Dedifferentiated amniotic fluid mesenchymal stem cell (primary cell): Measurements from ENCODE around the gene PHF19.
A peak's percentile ranks its signal among the peaks of the same experiment; 100 is the strongest.

Experiments used
- DNase-seq: peaks from one replicate; pipeline ENCODE4 v3.0.0-alpha.2; 2016; ENCODE audit errors: extremely low spot score

Gene PHF19

DNA sequence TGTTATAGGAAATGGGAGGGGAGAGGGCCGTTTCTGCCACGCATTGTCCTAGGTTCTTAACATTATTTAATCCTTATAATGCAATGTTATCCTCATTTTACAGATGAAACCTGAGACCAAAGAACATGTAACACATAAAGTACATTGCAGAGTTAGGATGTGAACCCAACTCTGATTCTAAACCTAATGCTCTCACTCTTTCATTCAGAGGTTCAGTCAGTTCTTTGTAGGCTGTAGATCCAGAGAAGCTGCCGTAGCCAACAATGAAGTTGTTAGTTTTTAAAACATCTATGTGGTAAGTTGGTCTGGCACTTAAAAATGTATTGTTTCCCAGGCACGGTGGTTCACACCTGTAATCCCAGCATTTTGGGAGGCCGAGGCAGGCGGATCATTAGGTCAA lies 23.8 kb downstream of the PHF19 start:
- DNase-seq: no peak

DNA sequence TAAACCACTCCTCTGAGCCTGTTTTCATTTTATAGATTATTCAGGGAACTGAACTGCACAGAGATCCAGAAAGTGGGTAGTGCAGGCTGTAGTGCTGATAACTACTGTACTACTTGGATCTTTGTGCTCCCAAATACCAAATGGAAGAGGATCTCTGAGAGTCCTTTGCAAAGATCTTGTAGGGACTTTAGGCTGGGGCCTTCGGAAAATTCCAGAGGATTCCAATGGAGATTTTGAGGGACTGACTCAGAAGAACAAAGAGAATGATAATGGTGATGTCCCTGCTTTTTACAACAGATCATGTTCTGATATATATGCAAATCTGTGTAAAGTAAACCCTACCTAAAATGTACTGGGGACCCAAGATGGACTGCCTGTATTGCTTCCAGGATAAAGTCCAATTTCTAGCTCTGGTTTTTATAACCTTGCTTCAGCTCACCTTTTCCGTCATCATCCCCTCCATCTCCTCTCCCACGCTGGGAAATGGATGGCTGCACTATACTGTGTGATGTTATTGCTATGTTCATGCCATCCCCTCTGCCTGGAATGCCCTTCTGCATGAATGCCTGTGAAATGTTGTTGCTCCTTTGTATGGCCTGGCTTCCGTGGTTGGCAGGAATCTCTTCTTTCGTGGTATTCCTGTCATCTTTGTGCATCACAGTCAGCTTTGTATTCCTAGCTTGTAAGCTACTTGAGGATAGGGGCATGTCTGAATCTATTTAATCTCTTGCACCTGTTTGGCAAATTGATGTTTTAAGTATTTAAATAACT lies 24.6 kb downstream of the PHF19 start:
- DNase-seq: no peak

DNA sequence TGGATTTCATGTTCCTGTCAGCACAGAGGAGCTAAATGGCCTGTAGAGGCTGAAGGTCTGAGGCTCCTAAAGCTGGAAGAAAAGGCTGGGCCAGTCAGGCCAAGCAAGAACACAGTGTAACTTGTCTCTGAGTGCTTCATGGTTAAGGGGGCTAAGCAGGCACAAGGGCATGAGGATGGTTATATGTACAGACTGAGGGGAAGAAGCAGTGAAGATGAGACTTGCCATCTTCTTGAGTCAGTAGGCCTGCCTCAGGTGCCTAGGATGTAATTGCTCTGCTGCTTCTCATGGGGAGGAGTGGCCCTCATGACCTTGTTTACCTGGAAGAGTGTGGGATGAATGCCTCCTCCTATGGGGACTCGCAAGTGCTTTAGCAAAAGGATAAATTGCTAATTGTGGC lies 25.5 kb downstream of the PHF19 start:
- no peak for DNase-seq

DNA sequence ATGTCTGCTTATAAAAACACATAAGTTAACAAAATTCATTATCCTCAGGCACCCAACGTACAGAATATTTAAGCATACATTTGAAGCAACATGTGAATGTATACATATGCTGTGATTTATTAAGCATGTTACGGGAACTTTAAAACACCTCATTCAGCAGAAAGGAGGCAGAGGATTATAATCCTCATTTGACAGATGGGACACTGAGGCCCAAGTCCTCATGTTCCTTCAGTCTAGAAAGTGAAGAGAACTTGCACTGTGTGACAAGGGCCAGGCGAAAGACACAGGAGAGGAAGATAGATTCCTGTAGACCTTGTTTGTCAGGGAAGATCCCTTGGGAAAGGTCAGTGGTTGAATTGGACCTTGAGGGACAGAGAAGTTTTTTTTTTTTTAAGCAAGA lies 26.7 kb downstream of the PHF19 start:
- DNase-seq: no peak

DNA sequence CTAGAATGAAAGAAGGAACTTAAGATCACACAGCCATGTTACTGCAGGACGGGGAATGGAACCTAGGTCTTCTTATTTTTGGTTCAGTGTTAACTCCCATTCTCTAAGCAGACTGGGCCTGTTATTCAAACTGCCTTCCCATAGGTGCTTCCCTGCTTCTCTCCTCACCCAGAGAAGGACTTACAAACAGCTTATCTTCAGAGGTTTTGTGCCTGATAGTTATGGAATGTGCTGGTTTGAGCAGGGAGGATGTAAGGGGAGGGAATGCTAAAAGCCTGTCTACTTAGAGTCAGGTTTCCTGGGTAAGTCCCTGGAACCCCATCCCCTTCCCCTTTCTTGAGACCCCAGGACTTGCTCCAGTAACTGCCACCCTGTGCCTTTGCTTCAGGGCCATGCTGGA lies 30.1 kb downstream of the PHF19 start:
- DNase-seq: no peak

DNA sequence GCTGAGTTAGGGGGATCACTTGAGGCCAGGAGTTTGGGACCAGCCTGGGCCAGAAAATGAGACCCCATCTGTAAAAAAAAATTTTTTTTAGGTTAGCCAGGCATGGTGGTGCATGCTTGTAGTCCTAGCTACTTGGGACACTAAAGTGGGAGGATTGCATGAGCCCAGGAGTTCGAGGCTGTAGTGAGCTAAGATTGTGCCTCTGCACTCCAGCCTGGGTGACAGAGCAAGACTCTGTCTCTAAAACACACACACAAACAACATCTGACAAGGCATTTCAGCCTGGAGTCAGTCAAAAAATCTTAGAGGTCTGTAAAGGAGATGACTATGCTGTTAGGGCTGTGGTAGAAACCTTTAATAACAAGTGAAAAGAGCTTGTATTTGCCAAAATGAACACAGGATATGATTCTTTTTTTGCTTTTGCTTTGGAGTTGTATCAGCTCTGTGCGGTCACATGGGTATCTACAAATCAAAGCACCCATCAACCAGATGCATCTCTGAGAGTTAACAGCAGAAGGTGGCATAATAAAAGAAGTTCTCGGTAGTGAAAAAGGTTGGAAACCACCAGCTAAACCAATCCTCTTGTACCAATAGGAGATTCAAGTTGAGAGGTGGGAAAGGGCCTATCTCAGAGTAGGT lies 30.6 kb downstream of the PHF19 start:
- no peak for DNase-seq

DNA sequence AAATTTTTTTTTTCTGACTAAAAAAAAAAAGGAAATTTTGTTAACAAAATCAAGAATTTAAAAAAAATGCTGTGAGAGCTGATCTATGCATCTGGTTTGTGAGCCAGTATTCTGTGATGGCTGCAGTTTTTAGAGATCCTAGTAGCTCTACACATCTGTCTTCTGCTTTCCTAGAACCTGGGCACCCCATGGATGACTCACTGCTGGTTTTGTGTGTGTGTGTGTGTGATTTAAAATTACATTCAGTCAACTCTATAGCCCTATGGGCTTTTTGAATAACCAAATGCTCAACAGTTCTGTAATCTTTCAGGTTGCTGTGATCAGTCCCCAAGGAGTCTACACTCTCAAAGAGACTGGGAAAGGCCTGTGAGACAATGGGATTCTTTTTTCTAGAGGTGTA lies 31.7 kb downstream of the PHF19 start:
- no peak for DNase-seq

DNA sequence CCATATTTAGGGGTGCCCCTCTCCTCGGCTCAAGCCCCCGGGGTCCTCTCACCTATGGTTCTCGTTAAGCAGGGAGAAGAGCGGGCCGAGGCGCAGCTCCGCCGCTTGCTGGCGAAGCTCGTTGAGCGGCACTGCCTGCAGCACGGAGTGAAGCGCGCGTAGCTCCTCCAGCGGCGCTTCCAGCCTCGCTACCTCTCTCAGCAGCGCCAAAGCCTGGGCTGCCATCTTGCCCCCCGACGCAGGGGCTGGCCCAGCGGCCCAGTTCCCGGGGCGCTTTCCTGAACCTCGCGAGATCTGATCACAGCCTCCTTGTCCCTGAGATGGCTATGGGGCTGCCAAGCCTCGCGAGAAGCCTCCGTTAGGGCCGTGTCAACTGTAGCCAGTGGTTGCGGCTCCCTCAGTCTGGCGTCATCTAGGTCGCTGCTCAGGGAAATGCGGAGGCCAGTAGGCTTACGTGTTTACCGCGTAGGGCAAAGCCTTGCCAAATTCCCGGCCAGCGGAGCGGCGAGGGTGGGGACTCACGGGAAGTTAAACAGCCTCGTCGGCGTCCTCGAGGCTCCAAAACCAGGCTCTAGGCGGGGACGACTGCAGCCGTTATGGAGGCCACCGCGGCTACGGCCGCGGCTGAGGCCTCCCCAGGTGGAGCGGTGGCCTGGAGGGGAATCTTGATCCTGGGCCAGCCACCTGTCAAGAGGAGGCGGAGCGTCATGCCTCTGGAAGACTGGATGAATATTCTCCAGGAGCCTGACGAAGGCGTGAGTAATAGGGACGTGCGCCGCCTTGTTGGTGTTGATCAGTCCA lies 34.1 kb downstream of the PHF19 start, which contains the start of gene PSMD5:
PSMD5 (minus strand) TSS at position 238 of the 801 bp plus-strand sequence; CDS start at position 225, 13 bp downstream.
- peak; percentile 99 for DNase-seq

DNA sequence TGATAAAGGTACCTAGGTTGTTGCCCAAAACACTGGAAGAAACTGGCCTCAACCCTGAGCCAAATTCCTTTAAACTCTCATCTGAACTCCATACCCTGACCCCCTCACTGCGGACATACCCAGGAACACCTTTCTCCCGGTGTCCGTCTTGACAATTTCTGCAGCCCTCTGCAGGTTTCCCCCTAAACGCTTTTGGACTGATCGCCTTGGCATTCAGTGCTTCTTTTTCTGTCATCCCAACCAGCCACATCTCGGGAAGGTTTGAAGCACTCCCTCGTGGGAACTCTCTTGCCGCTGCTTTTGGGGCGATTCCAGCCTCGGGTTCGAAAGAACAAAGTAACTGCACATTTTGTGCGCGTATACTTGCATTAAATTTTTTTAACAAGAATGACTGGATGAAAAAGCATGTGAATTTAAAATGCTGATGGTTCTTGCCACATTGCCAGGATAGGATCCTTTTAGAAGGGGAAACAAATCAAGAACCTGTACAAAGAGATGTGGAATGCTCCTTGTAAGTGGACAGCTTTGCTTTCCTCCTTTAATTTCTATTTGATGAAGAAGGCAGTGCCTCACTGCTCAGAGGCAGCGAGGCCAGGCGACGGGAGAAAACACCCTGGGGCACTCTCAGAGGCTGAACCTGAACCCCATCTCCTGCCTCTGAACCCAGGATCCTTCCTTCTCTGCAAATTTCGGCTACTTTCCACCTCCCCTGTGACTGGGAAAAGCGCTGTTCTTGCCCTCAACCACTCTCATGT lies 34.9 kb downstream of the PHF19 start:
- DNase-seq: no peak

DNA sequence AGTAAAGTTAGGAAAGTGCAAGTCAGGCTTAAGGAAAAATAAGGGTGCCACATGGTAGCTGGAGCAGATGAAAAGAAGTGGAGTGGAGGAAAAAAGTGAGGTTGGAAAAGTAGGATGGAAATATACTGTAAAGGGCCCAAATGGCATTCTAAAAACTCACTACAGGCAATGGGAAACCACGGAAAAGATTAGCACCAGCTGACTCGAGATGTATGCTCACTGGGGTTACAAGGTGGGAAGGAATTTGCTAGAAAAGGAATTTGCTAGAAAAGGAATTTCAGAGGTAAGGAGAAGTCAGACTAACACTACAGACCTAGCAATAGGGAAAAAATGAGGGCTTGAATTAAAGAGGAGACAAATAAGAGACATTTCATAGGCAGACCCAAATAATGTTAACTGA lies 37.8 kb downstream of the PHF19 start:
- DNase-seq: no peak

DNA sequence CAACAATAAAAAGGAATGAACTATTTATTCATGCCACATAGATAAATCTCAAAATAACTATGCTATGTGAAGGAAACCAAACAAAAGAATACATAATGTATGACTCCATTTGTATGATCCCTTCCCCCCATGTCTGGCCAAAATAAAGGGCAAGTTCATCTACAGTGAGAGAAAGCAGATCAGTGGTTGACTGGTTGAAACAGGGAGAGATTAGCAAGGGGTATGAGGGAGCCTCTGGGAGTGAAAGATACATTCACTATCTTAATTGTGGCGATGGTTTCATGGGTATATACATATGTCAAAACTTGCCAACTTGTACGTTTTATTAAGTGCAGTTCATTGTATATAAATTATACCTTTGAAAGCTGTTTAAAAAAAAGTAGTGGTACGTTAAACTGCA lies 39.1 kb downstream of the PHF19 start:
- no peak for DNase-seq

DNA sequence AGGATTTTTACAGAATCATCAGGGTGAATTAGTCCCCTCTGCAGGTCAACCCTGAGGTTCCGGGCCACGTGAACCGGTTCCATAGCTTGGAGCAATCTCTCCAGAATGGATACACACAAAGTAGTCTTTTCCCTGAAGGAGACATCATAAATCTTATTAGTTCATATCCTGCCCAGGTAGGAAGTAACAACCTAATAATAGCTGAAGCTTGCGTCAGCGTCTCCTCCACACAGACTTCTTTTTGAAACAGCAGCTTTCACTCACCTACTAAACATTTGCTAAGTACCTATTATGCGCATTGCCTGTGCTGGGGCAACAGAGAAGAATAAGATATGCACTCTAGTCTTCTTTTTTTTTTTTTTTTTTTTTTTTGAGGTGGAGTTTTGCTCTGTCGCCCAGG lies 43.7 kb downstream of the PHF19 start:
- DNase-seq: no peak

DNA sequence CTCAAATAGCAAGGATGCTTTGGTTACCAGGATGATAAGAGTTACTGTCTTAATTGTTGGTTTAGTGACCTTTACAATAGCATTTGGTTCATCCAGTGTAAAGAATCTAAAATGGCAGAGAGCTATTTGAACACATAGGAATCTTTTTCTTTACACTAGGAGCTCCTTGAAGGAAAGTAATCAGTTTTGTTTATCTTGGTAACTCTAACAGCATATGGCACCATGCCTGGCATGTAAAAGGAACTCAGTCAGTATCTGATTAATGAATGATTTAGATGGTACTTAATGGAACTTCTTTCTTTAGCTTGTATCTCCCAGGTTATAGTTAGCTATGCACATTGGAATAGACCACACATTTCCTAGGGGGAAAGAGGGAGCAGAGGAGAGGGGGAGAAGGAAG lies 44.2 kb downstream of the PHF19 start:
- DNase-seq: no peak

DNA sequence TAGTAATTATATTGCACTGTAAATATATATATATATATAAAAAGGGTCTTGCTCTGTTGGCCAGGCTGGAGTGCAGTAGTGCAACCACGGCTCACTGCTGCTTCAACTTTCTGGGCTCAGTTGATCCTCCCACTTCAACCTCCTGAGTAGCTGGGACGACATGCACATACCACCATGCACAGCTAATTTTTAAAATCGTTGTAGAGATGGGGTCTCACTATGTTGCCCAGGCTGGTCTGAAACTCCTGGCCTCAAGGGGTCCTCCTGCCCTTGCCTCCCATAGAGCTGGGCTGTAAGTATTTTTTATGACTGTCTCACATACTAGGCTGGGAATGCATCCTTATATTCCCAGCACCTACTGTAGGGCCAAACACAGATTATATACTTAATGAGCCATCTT lies 46.1 kb downstream of the PHF19 start:
- no peak for DNase-seq

DNA sequence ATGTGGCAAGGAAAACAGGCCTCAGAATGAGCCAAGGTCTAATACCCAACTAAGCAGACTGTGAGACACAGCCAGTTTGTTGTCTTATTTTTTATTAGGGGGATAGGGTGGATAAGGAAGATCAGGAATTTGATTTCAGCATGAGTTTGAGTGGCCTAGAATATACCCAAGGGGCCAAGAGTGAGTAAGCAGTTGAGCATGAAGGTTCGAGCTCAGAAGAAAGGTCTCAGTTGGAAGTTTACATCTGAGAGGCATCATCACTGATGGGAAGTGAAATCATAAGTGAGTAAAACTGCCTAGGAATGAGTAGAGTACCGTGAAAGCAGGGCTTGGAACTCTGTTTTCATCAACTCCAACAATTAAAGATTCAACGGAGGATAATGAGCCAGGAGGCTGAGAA lies 46.8 kb downstream of the PHF19 start:
- DNase-seq: no peak

DNA sequence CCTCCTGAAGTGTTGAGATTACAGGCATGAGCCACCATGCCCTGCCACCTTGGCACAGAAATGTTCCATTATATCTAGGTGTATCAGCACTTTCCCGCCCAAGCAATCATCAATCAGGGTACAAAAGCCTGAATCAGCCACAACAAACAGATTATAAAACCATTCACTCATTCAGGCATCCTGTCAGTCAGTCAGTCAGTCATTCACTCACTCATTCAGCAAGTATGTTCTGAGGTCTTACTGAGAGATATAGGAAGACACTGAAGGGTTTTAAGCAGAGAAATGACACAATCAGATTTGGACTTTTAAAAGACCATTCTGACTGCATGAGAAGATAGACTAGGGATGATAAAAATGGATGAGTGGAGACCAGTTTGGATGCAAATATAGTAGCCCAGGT lies 47.3 kb downstream of the PHF19 start:
- DNase-seq: no peak

DNA sequence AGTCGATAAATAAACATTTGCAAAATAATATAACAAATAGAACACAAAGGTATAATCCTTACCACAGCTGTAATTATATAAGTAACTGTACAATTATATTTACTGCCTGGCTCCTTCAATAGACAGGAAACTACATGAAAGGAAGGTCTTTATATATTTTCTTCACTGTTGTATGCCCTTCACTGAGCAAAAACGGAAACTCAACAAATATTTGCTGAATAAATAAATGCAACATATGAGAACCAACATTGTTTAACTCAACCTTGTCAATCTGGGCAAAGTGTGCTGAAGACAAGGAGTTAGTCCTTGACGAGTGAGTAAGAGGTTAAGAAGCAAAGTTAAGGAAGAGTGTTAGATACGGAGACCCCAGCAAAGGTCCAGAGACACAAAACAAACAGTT lies 56.9 kb downstream of the PHF19 start:
- DNase-seq: no peak

DNA sequence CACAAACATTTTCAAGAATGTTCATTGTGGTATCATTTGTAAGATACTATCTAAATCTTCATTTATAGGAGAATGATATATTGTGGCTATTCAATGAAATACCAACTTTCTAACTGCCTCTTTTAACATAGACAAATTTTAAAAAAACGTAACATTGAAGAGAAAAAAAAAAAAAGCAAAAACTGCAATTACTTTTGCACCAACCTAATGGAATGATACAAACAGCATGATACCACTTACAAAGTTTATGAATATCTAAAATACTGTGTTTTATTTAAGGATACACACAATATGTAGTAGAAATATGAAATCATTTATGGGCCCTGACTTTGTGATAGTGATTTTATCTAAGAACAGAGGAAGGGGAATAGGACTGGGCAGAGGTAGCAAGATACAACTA lies 58.4 kb downstream of the PHF19 start:
- no peak for DNase-seq

DNA sequence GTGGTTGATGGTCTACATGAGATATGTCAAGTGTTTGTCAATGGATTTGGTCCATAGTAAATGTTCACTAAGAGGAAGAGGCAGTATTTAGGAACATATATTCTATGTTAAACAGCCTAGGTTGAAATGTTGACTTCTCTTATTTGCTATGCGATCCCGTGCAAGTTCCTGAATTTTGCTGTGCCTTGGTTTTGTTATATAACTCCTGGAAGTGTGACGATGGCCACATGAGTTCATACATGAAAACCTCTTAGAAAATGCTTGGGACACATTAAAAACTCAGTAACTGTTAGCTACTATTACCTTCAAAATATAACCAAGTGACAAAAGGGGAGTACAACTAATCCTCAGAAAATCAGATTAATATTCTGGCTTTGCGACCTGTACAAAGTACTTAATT lies 61.9 kb downstream of the PHF19 start:
- DNase-seq: no peak

DNA sequence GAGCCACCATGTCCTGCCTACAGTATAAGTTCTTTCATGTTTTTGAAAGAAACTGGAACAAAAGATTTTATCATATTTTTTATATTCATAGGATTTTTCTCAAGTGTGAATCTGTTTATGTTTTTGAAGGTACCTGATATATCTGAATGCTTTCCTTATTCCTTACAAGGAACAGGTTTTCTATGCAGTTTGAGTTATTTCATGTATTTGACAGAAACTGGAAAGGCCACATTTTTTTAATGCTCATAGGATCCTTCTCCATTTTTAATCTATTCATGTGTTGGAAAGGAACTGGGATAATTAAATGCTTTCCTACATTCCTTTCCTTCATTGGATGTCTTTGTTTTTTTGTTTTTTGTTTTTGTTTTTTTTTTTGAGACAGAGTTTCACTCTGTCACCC lies 68.1 kb downstream of the PHF19 start:
- no peak for DNase-seq

DNA sequence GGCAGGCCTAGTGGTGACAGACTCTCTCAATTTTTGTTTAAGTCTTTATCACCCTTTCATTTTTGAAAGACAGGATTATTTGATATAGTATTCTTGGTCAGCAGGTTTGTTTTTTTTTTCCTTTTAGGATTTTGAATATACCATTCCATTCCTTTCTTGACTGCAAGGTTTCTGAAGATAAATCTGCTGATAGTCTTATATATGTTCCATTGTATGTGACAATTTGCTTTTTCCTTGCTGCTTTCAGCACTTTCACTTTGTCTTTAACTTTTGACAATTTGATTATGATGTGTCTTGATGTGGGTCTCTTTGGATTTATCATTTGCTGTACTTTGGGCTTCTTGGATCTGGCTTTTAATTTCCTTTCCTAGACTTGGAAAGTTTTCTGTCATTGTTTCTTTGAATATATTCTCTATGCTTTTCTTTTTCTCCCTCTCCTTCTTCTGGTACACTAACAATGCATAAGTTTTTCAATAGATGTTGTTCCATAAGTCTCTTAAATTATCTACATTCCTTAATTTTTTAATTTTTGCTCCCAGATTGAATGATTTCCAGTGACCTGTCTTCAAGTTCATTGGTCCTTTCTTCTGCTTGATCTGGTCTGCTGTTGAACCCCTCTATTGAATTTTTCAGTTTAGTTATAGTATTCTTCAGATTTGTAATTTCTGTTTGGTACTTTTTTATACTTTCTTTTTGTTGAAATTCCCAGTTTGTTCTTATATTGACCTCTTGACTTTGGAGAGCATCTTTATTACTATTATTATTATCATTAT lies 69.2 kb downstream of the PHF19 start:
- DNase-seq: no peak
